ENCODE results near the gene IDH2.
A peak's percentile ranks its signal among the peaks of the same experiment; 100 is the strongest.

IDH2 gene

DNA sequence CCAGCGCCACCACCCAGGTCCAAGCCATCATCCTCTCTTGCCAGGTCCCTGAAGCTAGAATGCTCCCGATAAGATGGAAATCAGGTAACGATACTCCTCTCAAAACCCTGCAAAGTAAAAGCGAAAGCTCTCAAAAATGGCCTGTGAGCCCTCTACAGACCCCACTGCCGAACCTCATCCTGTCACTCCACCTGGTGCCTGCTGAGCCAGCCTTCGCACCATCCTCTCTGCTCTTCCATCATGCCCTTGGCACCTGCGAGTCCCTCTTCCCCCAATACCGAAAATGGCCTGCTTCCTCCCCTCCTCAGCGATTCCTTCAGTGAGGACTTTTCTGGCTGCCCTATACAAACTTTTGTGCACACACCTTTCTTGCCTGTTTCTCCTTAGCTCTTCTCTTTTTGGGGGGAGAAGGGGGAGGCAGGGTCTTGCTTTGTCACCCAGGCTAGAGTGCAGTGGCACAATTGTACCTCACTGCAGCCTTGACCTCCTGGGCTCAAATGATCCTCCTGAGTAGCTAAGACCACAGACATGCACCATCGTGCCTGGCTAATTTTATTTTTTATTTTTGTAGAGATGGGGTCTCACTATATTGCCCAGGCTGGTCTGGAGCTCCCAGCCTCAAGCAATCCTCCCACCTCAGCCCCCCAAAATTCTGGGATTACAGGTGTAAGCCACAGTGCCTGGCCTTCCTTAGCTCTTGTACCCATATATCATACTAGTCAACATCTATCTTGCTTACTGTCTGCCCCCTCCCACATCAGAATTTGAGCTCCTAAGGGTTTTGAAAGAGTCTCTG lies 3.0 kb downstream of the IDH2 start:
- peak overlapping the region; percentile 95 for H3K27ac ChIP-seq (ENCODE audit: low read length)
- H3K36me3 ChIP-seq (ENCODE audit: control insufficient read depth in 2 of 2, insufficient read depth in 2 of 2, low read length in 2 of 2), result no peaks in the 10 kb centered on the region
- no peaks in the 10 kb centered on the region for H3K9me3 ChIP-seq (ENCODE audit: control insufficient read depth in 2 of 2, low read length in 2 of 2)
- H3K9ac ChIP-seq (ENCODE audit: low read length in 2 of 2), result peak overlapping the region; percentile 13 to 77
- H3K4me3 ChIP-seq (ENCODE audit: low read length in 2 of 2), result peak overlapping the region in 1 of 2 donors; percentile 22
- H3K4me1 ChIP-seq (ENCODE audit: control insufficient read depth, insufficient read depth, low read length), result peaks cover 77% of the 10 kb centered on the region
- H3K27me3 ChIP-seq (ENCODE audit: control insufficient read depth in 1 of 2, insufficient read depth in 2 of 2, low read length in 2 of 2), result no peaks in the 10 kb centered on the region

DNA sequence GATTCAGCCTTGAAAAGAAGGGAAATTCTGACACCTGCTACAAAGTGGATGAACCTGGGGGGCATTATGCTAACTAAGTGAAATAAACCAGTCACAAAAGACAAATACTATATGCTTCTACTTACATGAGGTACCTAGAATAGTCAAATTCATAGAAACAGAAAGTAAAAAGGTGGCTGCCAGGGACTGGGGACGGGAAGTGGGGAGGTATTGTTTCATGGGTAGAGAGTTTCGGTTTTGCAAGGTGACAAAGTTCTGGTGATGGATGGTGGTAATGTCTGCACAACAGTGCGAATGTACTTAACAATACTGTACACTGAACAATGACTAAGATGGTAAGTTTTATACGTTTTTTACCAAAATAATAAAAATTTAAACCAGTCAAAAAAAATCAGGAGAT lies 4.8 kb downstream of the IDH2 start:
- peak overlapping the region in 1 of 2 donors; percentile 63 for H3K4me3 ChIP-seq (ENCODE audit: low read length in 2 of 2)
- H3K27ac ChIP-seq (ENCODE audit: low read length), result peak overlapping the region; percentile 95
- H3K9me3 ChIP-seq (ENCODE audit: control insufficient read depth in 2 of 2, low read length in 2 of 2), result no peaks in the 10 kb centered on the region
- peak overlapping the region; percentile 38 to 62 for H3K9ac ChIP-seq (ENCODE audit: low read length in 2 of 2)
- peaks cover 67% of the 10 kb centered on the region for H3K4me1 ChIP-seq (ENCODE audit: control insufficient read depth, insufficient read depth, low read length)
- no peaks in the 10 kb centered on the region for H3K27me3 ChIP-seq (ENCODE audit: control insufficient read depth in 1 of 2, insufficient read depth in 2 of 2, low read length in 2 of 2)
- no peaks in the 10 kb centered on the region for H3K36me3 ChIP-seq (ENCODE audit: control insufficient read depth in 2 of 2, insufficient read depth in 2 of 2, low read length in 2 of 2)

DNA sequence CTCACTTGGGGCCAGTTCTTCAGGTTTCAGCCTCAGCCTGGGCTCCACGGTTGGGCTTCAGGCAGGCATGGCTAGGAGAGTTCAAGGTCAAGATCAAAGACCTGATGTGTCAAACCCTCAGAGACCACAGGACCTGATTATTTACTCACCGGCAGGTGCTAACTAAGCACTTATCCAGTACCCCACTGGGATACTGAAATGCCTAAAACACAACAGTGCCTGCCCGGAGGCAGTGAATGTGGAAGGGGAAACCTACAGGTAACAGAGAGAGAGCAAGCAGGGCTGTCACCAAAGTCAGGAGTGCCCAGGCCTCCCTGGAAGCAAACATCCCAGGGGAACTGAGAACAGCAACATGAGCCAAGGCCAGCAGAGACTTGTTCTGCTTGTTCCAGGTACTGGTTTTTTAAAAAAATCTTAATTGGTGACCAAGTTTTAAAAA lies 6.7 kb downstream of the IDH2 start:
- H3K9me3 ChIP-seq (ENCODE audit: control insufficient read depth in 2 of 2, low read length in 2 of 2), result no peaks in the 10 kb centered on the region
- H3K4me1 ChIP-seq (ENCODE audit: control insufficient read depth, insufficient read depth, low read length), result peaks cover 61% of the 10 kb centered on the region
- H3K9ac ChIP-seq (ENCODE audit: low read length in 2 of 2), result peak overlapping the region in 1 of 2 donors; percentile 8
- H3K27me3 ChIP-seq (ENCODE audit: control insufficient read depth in 1 of 2, insufficient read depth in 2 of 2, low read length in 2 of 2), result no peaks in the 10 kb centered on the region
- no peak overlapping the region for H3K4me3 ChIP-seq (ENCODE audit: low read length in 2 of 2)
- H3K27ac ChIP-seq (ENCODE audit: low read length), result no peak overlapping the region
- peaks cover 2 to 6% of the 10 kb centered on the region in 2 donors for H3K36me3 ChIP-seq (ENCODE audit: control insufficient read depth in 2 of 2, insufficient read depth in 2 of 2, low read length in 2 of 2)

DNA sequence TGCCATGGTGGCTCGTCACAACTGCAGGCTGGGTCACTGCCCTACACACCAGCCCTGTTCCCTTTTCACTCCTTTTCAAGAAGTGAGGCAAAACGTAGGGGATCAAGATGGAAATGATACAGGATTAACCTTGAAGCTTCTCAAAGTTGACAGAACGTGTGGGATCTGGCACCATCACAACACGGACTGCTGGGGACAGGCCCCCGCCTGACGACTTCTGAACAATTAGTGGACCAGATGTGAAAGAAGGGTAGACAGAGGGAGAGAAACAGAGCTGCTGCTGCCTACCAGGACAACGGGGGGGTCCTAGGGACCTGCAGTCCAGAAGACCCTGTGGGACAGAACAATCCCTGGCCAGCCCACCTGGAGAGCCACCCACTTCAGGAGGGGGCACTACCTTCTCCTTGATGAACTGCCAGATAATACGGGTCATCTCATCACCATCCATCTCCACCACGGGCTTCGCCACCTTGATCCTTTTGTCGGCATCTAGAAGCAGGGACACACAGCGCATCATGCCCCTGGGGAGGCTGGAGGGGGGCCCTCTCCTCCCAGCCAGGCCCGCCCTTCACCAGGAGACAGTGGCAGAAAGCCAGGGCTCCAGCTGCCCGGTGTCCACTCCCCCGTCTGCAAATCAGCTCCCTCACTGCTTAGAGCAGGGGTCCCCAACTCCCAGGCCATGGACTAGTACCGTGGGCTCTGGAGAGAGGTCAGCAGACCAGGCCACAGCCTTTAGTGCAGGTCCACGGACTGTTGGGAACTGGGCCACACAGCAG lies 10.9 kb downstream of the IDH2 start:
- Histone ChIP-seq H3K36me3 (ENCODE audit: control insufficient read depth in 2 of 2, insufficient read depth in 2 of 2, low read length in 2 of 2) (peaks cover 30 to 35% of the 10 kb centered on the region in 2 donors), H3K27ac (ENCODE audit: low read length) (no peak overlapping the region), H3K9me3 (ENCODE audit: control insufficient read depth in 2 of 2, low read length in 2 of 2) (no peaks in the 10 kb centered on the region), H3K27me3 (ENCODE audit: control insufficient read depth in 1 of 2, insufficient read depth in 2 of 2, low read length in 2 of 2) (no peaks in the 10 kb centered on the region), H3K9ac (ENCODE audit: low read length in 2 of 2) (no peak overlapping the region), H3K4me3 (ENCODE audit: low read length in 2 of 2) (no peak overlapping the region), H3K4me1 (ENCODE audit: control insufficient read depth, insufficient read depth, low read length) (peaks cover 36% of the 10 kb centered on the region)

DNA sequence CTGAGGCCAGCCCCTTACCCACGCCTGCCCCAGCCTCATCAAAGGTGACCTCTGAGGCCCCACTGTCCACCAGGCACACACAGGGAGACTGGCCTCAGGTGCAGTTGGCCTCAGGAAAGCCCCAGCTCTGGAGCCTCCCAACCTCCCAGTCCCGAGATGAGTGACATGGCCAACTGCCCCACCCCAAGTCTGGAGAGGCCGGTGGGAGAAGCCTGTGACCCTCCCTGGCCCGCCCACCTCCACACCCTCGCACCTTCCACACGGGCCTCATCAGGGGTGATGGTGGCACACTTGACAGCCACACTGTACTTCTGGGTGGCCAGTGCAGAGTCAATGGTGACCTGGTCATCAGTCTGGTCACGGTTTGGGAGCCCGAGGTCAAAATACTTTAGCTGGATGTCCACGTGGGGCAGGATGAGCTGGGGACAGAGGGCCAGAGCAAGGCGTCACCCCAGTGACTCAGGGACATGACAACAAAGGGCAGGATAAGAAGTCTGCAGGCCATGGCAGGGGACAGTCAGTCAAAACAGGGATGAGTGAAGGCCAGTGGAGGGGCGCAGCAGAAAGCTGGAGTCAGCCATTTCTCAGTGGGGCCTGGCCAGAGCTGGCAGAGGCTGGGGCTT lies 11.9 kb downstream of the IDH2 start:
- Histone ChIP-seq H3K9ac (ENCODE audit: low read length in 2 of 2) (no peak overlapping the region), H3K4me1 (ENCODE audit: control insufficient read depth, insufficient read depth, low read length) (peaks cover 33% of the 10 kb centered on the region), H3K36me3 (ENCODE audit: control insufficient read depth in 2 of 2, insufficient read depth in 2 of 2, low read length in 2 of 2) (peaks cover 30 to 40% of the 10 kb centered on the region in 2 donors), H3K27me3 (ENCODE audit: control insufficient read depth in 1 of 2, insufficient read depth in 2 of 2, low read length in 2 of 2) (no peaks in the 10 kb centered on the region), H3K9me3 (ENCODE audit: control insufficient read depth in 2 of 2, low read length in 2 of 2) (no peaks in the 10 kb centered on the region), H3K4me3 (ENCODE audit: low read length in 2 of 2) (no peak overlapping the region), H3K27ac (ENCODE audit: low read length) (no peak overlapping the region)

DNA sequence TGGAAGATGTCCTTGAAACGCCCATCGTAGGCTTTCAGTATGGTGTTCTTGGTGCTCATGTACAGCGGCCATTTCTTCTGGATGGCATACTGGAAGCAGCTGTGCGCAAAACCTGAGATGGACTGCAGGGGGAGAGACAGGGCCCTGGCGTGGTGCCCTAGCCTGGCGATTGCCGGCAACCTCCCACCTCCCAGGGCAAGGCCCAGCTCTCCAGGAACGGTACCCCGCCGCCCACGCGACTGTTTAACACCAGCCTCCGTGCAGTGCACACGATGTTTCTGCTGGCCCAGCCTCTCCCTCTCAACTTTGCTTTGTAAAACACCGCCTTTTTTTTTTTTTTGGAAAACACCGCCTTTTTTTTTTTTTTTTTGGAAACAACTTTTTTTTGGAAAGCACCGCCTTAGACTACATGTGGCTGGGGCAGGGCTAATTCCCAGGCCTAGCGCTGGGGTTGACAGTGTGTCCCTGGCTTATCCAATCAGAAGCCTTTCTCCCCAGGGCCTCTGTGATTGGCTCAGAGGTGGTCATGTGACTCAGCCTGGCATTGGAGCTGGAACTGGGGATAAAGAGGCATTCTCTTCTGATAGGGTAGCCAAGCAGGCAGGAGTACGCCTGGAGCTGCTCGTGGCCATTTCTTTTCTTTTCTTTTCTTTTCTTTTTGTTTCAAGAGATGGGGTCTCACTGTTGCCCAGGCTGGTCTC lies 14.7 kb downstream of the IDH2 start:
- Histone ChIP-seq H3K4me1 (ENCODE audit: control insufficient read depth, insufficient read depth, low read length) (peaks cover 27% of the 10 kb centered on the region), H3K9me3 (ENCODE audit: control insufficient read depth in 2 of 2, low read length in 2 of 2) (no peaks in the 10 kb centered on the region), H3K9ac (ENCODE audit: low read length in 2 of 2) (no peak overlapping the region), H3K27ac (ENCODE audit: low read length) (peak overlapping the region; percentile 46), H3K36me3 (ENCODE audit: control insufficient read depth in 2 of 2, insufficient read depth in 2 of 2, low read length in 2 of 2) (peaks cover 46 to 62% of the 10 kb centered on the region in 2 donors), H3K4me3 (ENCODE audit: low read length in 2 of 2) (no peak overlapping the region), H3K27me3 (ENCODE audit: control insufficient read depth in 1 of 2, insufficient read depth in 2 of 2, low read length in 2 of 2) (no peaks in the 10 kb centered on the region)

DNA sequence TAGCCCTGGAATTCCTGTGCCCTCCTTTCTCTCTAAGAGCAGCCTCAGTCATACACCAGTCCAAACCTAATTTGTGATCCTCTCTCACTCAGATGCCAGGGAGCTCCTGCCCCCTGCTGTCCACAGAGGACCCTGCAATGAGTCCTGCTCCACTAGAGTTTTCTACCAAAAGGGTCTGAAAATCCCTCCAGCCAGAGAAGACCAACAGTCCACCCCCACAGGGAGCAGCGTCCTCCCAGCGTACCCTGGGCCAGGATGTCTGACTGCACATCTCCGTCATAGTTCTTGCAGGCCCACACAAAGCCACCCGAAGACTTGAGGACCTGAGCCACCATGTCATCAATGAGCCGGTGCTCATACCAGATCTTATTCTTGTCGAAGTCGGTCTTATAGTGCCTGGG lies 15.4 kb downstream of the IDH2 start:
- Histone ChIP-seq H3K4me1 (ENCODE audit: control insufficient read depth, insufficient read depth, low read length) (peaks cover 31% of the 10 kb centered on the region), H3K4me3 (ENCODE audit: low read length in 2 of 2) (no peak overlapping the region), H3K27me3 (ENCODE audit: control insufficient read depth in 1 of 2, insufficient read depth in 2 of 2, low read length in 2 of 2) (no peaks in the 10 kb centered on the region), H3K36me3 (ENCODE audit: control insufficient read depth in 2 of 2, insufficient read depth in 2 of 2, low read length in 2 of 2) (peaks cover 46 to 62% of the 10 kb centered on the region in 2 donors), H3K27ac (ENCODE audit: low read length) (peak overlapping the region; percentile 46), H3K9me3 (ENCODE audit: control insufficient read depth in 2 of 2, low read length in 2 of 2) (no peaks in the 10 kb centered on the region), H3K9ac (ENCODE audit: low read length in 2 of 2) (no peak overlapping the region)

DNA sequence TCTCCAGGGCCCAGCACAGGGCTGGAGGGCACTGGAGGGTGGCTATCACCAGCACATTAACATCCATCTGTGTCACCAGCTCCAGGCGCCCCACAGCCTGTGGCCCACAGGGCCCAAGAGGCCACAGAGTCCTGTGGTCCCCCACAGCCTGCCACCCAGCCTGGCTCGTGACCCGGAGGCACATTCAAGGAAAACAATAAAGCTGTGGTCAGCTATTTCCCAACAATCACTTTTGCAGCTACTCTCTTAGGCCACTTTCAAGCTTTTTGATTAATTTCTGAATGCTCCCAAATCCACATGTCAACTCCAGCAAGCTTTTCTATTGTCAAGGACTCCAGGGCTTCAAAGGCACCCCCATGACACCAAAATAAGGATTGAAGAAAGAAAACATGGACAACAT lies 16.7 kb downstream of the IDH2 start:
- Histone ChIP-seq H3K4me1 (ENCODE audit: control insufficient read depth, insufficient read depth, low read length) (peaks cover 37% of the 10 kb centered on the region), H3K9me3 (ENCODE audit: control insufficient read depth in 2 of 2, low read length in 2 of 2) (no peaks in the 10 kb centered on the region), H3K9ac (ENCODE audit: low read length in 2 of 2) (no peak overlapping the region), H3K27me3 (ENCODE audit: control insufficient read depth in 1 of 2, insufficient read depth in 2 of 2, low read length in 2 of 2) (no peaks in the 10 kb centered on the region), H3K36me3 (ENCODE audit: control insufficient read depth in 2 of 2, insufficient read depth in 2 of 2, low read length in 2 of 2) (peaks cover 46 to 55% of the 10 kb centered on the region in 2 donors), H3K4me3 (ENCODE audit: low read length in 2 of 2) (no peak overlapping the region), H3K27ac (ENCODE audit: low read length) (peak overlapping the region; percentile 37)

DNA sequence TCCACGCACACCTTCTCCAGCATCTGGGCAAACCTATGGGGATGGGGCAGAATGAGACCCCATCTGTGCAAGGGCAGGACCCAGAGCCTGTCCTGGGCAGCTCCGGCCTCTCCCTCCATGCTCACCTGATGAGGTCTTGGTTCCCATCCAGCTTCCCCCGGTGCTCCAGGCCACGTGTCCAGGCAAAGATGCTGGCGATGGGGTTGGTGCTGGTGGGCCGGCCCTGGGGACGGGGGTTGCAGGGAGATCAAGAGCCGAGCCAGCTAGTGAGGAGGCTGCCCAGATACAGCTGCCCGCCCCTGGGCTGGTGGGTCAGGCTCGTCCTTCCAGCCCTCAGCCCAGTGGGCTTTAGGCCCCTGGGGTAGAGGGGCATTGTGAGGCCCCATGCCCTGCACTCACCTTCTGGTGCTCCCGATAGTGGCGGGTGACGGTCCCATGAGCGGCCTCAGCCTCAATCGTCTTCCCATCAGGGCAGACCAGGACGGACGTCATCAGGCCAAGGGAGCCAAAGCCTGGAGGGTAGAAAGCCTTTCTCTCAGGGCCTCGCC lies 17.3 kb downstream of the IDH2 start:
- Histone ChIP-seq H3K36me3 (ENCODE audit: control insufficient read depth in 2 of 2, insufficient read depth in 2 of 2, low read length in 2 of 2) (peaks cover 46 to 54% of the 10 kb centered on the region in 2 donors), H3K9me3 (ENCODE audit: control insufficient read depth in 2 of 2, low read length in 2 of 2) (no peaks in the 10 kb centered on the region)

More for the DNA sequence above, 17.3 kb downstream of the IDH2 start:
- Histone ChIP-seq H3K9ac (ENCODE audit: low read length in 2 of 2) (no peak overlapping the region), H3K4me1 (ENCODE audit: control insufficient read depth, insufficient read depth, low read length) (peaks cover 37% of the 10 kb centered on the region), H3K27ac (ENCODE audit: low read length) (peak overlapping the region; percentile 41), H3K27me3 (ENCODE audit: control insufficient read depth in 1 of 2, insufficient read depth in 2 of 2, low read length in 2 of 2) (no peaks in the 10 kb centered on the region), H3K4me3 (ENCODE audit: low read length in 2 of 2) (no peak overlapping the region)
